GM12878 (cell line): Measurements from ENCODE around the gene GDNF. TPM values are rescaled to one million over a fixed set of nuclear protein-coding genes. Genes with fewer than 3 reads are reported as not detected.

Experiments used
- ATAC-seq: fragments of 200-7000 bp; cut with Tn5 transposase; 3 replicates; pipeline ENCODE4 v1.9.1; 2020; ENCODE audit warnings: mild to moderate bottlenecking, moderate library complexity
- BruUV-seq: library from RNA; stranded (reverse); fragments of 400-500 nt; replicated peaks from 2 replicates; lab custom pipeline; 2021; lab: Mats Ljungman, UMichigan
- CTCF ChIA-PET: fragments of 300-600 bp; sonication (Branson Sonifier 250); formaldehyde crosslinking; extraction: SDS; loops from one replicate; lab custom pipeline; 2021; ENCODE audit warnings: inconsistent platforms; lab: Yijun Ruan, JAX
- POLR2A ChIA-PET: fragments of 350-600 bp; formaldehyde crosslinking; extraction: SDS; loops from one replicate; lab custom pipeline; 2021; ENCODE audit warnings: inconsistent platforms; lab: Charles Lee
- RAD21 ChIA-PET: fragments of 300-600 bp; sonication (Branson Sonifier 250); formaldehyde crosslinking; loops from one replicate; lab custom pipeline; 2023; ENCODE audit warnings: antibody characterized with exemption; ENCODE audit not compliant: unreplicated experiment; lab: Charles Lee
- SMC1A ChIA-PET: fragments of 300-600 bp; sonication (Branson Sonifier 250); formaldehyde crosslinking; loops from one replicate; lab custom pipeline; 2023; ENCODE audit not compliant: unreplicated experiment, uncharacterized antibody; lab: Charles Lee
- DNase-seq: peaks from one replicate; pipeline ENCODE4 v3.0.0-alpha.2; 2011; ENCODE audit warnings: low read depth, low spot score
- FAIRE-seq: peaks from 3 replicates; lab custom pipeline; 2011; peaks lifted over from hg19 to GRCh38; lab: Jason Lieb, UNC
- H2AFZ ChIP-seq: 2 replicates; pipeline ENCODE4 v1.6.0; 2011; ENCODE audit warnings: low read depth, low read length, control low read depth; ENCODE audit not compliant: control insufficient read depth
- H3K27ac ChIP-seq: 2 replicates; pipeline ENCODE4 v1.5.1; 2011; ENCODE audit warnings: control low read depth; ENCODE audit not compliant: control insufficient read depth, insufficient read depth
- H3K27me3 ChIP-seq, 2 experiments: replicated peaks in 1 of 2; 2 replicates each; pipeline versions ENCODE4 v1.6.0 to v1.6.1; 2011; ENCODE audit warnings: low read length in 1 of 2; ENCODE audit not compliant: control insufficient read depth in 2 of 2, insufficient read depth in 2 of 2
- H3K36me3 ChIP-seq, 2 experiments: 2 replicates each; pipeline ENCODE4 v1.5.1; 2011; ENCODE audit warnings: low read length in 1 of 2; ENCODE audit not compliant: control insufficient read depth in 2 of 2, insufficient read depth in 2 of 2
- H3K4me1 ChIP-seq: 2 replicates; pipeline ENCODE4 v1.6.1; 2011; ENCODE audit warnings: mild to moderate bottlenecking, low read length, moderate library complexity, mixed read lengths; ENCODE audit not compliant: control insufficient read depth, insufficient read depth
- H3K4me2 ChIP-seq: 2 replicates; pipeline ENCODE4 v1.6.0; 2011; ENCODE audit warnings: control low read depth; ENCODE audit not compliant: control insufficient read depth, insufficient read depth
- H3K4me3 ChIP-seq: fragments of 200-600 bp; sonication (generic); 2 replicates; pipeline ENCODE4 v1.5.1; 2016
- H3K79me2 ChIP-seq: 2 replicates; pipeline ENCODE4 v1.6.0; 2011; ENCODE audit warnings: low read length; ENCODE audit not compliant: control insufficient read depth, insufficient read depth
- H3K9ac ChIP-seq: 2 replicates; pipeline ENCODE4 v1.8.0; 2011; ENCODE audit warnings: low read length, control low read depth, mixed read lengths; ENCODE audit not compliant: control insufficient read depth, insufficient read depth
- H3K9me3 ChIP-seq: replicated peaks from 3 replicates; pipeline ENCODE4 v1.5.1; 2011; ENCODE audit warnings: mild to moderate bottlenecking, low read length; ENCODE audit not compliant: control insufficient read depth, insufficient read depth
- H4K20me1 ChIP-seq: 2 replicates; pipeline ENCODE4 v1.6.0; 2011; ENCODE audit not compliant: control insufficient read depth, insufficient read depth
- ASH2L ChIP-seq: fragments of 300-600, 200-600 bp; sonication (generic); IDR thresholded peaks from 2 replicates; pipeline ENCODE4 v1.6.1; 2017; ENCODE audit warnings: low read depth, mild to moderate bottlenecking, borderline replicate concordance
- CHD2 ChIP-seq: IDR thresholded peaks from 2 replicates; pipeline ENCODE4 v1.6.1; 2011; ENCODE audit warnings: low read depth, low read length, improper control_type of control experiment, borderline replicate concordance
- IKZF1 ChIP-seq: fragments of 450-650 bp; conservative IDR thresholded peaks from 2 replicates; pipeline ENCODE4 v1.6.1; 2017; ENCODE audit warnings: antibody characterized with exemption, mild to moderate bottlenecking
- KAT2A ChIP-seq: conservative IDR thresholded peaks from 2 replicates; pipeline ENCODE4 v1.6.1; 2011; ENCODE audit warnings: low read depth, low read length; ENCODE audit not compliant: control insufficient read depth
- NBN ChIP-seq: fragments of 450-650 bp; IDR thresholded peaks from 2 replicates; pipeline ENCODE4 v1.6.1; 2016
- NR2C2 ChIP-seq: IDR thresholded peaks from 2 replicates; pipeline ENCODE4 v1.6.1; 2011; ENCODE audit warnings: borderline replicate concordance, low read depth; ENCODE audit not compliant: control insufficient read depth, insufficient read length
- NRF1 ChIP-seq: conservative IDR thresholded peaks from 2 replicates; pipeline ENCODE4 v1.6.1; 2011; ENCODE audit warnings: mild to moderate bottlenecking, low read depth, low read length, improper control_type of control experiment
- POLR2AphosphoS2 ChIP-seq: IDR thresholded peaks from 2 replicates; pipeline ENCODE4 v1.6.1; 2011; ENCODE audit warnings: low read depth, mild to moderate bottlenecking, low read length, improper control_type of control experiment, moderate library complexity
- POLR2AphosphoS5 ChIP-seq: IDR thresholded peaks from 2 replicates; pipeline ENCODE4 v1.6.1; 2011; ENCODE audit warnings: mild to moderate bottlenecking, low read length, inconsistent platforms
- SREBF2 ChIP-seq: IDR thresholded peaks from 2 replicates; pipeline ENCODE4 v1.6.1; 2012; ENCODE audit warnings: mild to moderate bottlenecking, low read length
- ZNF207 ChIP-seq: fragments of 450-650 bp; IDR thresholded peaks from 2 replicates; pipeline ENCODE4 v1.6.1; 2014; ENCODE audit warnings: antibody characterized with exemption, mild to moderate bottlenecking, borderline replicate concordance
- ZNF24 ChIP-seq: fragments of 450-650 bp; IDR thresholded peaks from 2 replicates; pipeline ENCODE4 v1.6.1; 2017; ENCODE audit warnings: antibody characterized with exemption, mild to moderate bottlenecking
- ZZZ3 ChIP-seq: IDR thresholded peaks from 2 replicates; pipeline ENCODE4 v1.6.1; 2011; ENCODE audit warnings: low read depth; ENCODE audit not compliant: control insufficient read depth, insufficient read length
- WGBS: methylation state at CpG from one replicate; pipeline ENCODE4 v1.1.6; 2016; ENCODE audit warnings: low lambda C conversion rate; ENCODE audit not compliant: insufficient replicate concordance, insufficient coverage; ENCODE audit errors: missing lambda C conversion rate; 5-methylcytosine and 5-hydroxymethylcytosine counted together
- in situ Hi-C: fragments of 300-500 bp; cut with MboI; formaldehyde crosslinking; loops from 9 replicates; pipeline ENCODE4 v1.14.3; 2018; ENCODE audit warnings: mixed read lengths
- intact Hi-C: fragments of 100-400 bp; cut with micrococcal nuclease; formaldehyde crosslinking; loops from one replicate; pipeline ENCODE4 v1.14.2; 2022; ENCODE audit not compliant: unreplicated experiment
- polyA plus RNA-seq, 11 experiments: library from polyadenylated mRNA; depleted of rRNA in 4 of 11; unstranded in 6 of 11; stranded (reverse) in 5 of 11; fragments of >200 nt; fragmentation: Nextera tagmentation in 4 of 11; fragmentation: Illumina TruSeq in 1 of 11; extraction: Ambion mirVana in 4 of 11; extraction: Trizol in 1 of 11; gene quantifications; 1 replicate in 1 of 11; 2 replicates in 10 of 11; pipeline versions ENCODE4 v1.2.1 to v1.2.3, GENCODE V29; 2011 to 2016; ENCODE audit warnings: inconsistent platforms in 2 of 11, missing spikeins in 2 of 11, low read depth in 1 of 11
- total RNA-seq, 4 experiments: library from RNA; depleted of rRNA in 3 of 4; stranded (reverse); fragments of >200 nt in 3 of 4; fragmentation: Illumina TruSeq in 1 of 4; extraction: Trizol in 1 of 4; gene quantifications; 2 replicates each; pipeline versions ENCODE4 v1.2.1 to v1.2.3, GENCODE V29; 2013 to 2021

The GDNF gene
- total and polyA plus RNA-seq, 10 of the 15 experiments (the other 5 are each of a cell fraction or from before 2014, with no cell fraction given) = not detected

- H2AFZ ChIP-seq = no peak overlapping the region
- H3K4me1 ChIP-seq = peaks cover 3% of the 10 kb centered on the region; the same call in 1 of the 2 replicates
- no TSS peak for BruUV-seq
- no peak for ATAC-seq
- no peaks in the 10 kb centered on the region for H3K36me3 ChIP-seq
- no peak overlapping the region for H3K4me3 ChIP-seq
- in situ Hi-C loops = no loop called here
- ChIA-PET RAD21 (no interaction called here), CTCF (interaction anchor here (0.7 to 1.0 kb wide), 2 partner anchors 170 to 353 kb away, joined by 3 to 5 read pairs; no protein-coding TSS in a partner anchor), POLR2A (interaction anchor here (0.6 kb wide), 1 partner anchor 575 kb away, joined by 3 read pairs; no protein-coding TSS in a partner anchor), SMC1A (interaction anchor here (1.1 to 1.8 kb wide), 3 partner anchors 19 to 354 kb away, joined by 3 to 5 read pairs (median 3); no protein-coding TSS in a partner anchor)
- H3K27ac ChIP-seq = no peak overlapping the region
- H3K4me2 ChIP-seq = no peak overlapping the region; the same call in 1 of the 2 replicates
- no peaks in the 10 kb centered on the region for H3K9me3 ChIP-seq
- H3K79me2 ChIP-seq = no peaks in the 10 kb centered on the region
- intact Hi-C loops = loop anchor here (5.0 kb wide), 2 partner anchors 183 to 427 kb away; no protein-coding TSS in a partner anchor
- FAIRE-seq = no peak
- WGBS = 36% methylated on average over 21 of the region's 21 CpGs
- peaks cover 21 to 29% of the 10 kb centered on the region in 2 experiments for H3K27me3 ChIP-seq
- no peak for DNase-seq
- TF ChIP-seq NR2C2 (no peak), ZNF207 (no peak), CHD2 (no peak), KAT2A (no peak), NRF1 (no peak), SREBF2 (no peak), ASH2L (no peak), POLR2AphosphoS5 (no peak), POLR2AphosphoS2 (no peak), ZNF24 (no peak), IKZF1 (no peak), ZZZ3 (no peak), NBN (no peak)
- H4K20me1 ChIP-seq = no peaks in the 10 kb centered on the region
- no peak overlapping the region for H3K9ac ChIP-seq
These were observed 904 bp downstream of the GDNF start for GRCh38 chr5:37838933-37839341.
